ENCODE data around the gene EGR2.

Gene EGR2

GRCh38 chr10:62816331-62817120 is at the start of gene EGR2:
Gene EGR2 (minus strand): TSS chr10:62816366. CDS start chr10:62816029, 337 bp downstream.
- no peak for TF ChIP-seq GATA2 (IDR thresholded peaks at IDR 0.05; ENCODE audit: low read depth, low read length)
- no peak for TF ChIP-seq GATA3 (IDR thresholded peaks at IDR 0.05; ENCODE audit: low read depth, low read length)

GRCh38 chr10:62862447-62862846 is 46.3 kb upstream of the EGR2 start:
- TF ChIP-seq GATA3 (IDR thresholded peaks at IDR 0.05; ENCODE audit: low read depth, low read length): no peak
- TF ChIP-seq GATA2 (IDR thresholded peaks at IDR 0.05; ENCODE audit: low read depth, low read length): no peak

GRCh38 chr10:62861507-62861906 is 45.3 kb upstream of the EGR2 start:
- TF ChIP-seq GATA3 (IDR thresholded peaks at IDR 0.05; ENCODE audit: low read depth, low read length): no peak
- TF ChIP-seq GATA2 (IDR thresholded peaks at IDR 0.05; ENCODE audit: low read depth, low read length): no peak

- TF ChIP-seq GATA3 (IDR thresholded peaks at IDR 0.05; ENCODE audit: low read depth, low read length) (no peak), GATA2 (IDR thresholded peaks at IDR 0.05; ENCODE audit: low read depth, low read length) (no peak)
Observed at GRCh38 chr10:62860946-62861345, 44.8 kb upstream of the EGR2 start.

- TF ChIP-seq GATA2 (IDR thresholded peaks at IDR 0.05; ENCODE audit: low read depth, low read length) (no peak), GATA3 (IDR thresholded peaks at IDR 0.05; ENCODE audit: low read depth, low read length) (no peak)
Observed at GRCh38 chr10:62858364-62858763, 42.2 kb upstream of the EGR2 start.

- TF ChIP-seq GATA2 (IDR thresholded peaks at IDR 0.05; ENCODE audit: low read depth, low read length) (no peak), GATA3 (IDR thresholded peaks at IDR 0.05; ENCODE audit: low read depth, low read length) (no peak)
Observed at GRCh38 chr10:62856021-62856420, 39.9 kb upstream of the EGR2 start.

GRCh38 chr10:62853710-62854109 is 37.5 kb upstream of the EGR2 start:
- TF ChIP-seq GATA2 (IDR thresholded peaks at IDR 0.05; ENCODE audit: low read depth, low read length): no peak
- no peak for TF ChIP-seq GATA3 (IDR thresholded peaks at IDR 0.05; ENCODE audit: low read depth, low read length)

- TF ChIP-seq GATA2 (IDR thresholded peaks at IDR 0.05; ENCODE audit: low read depth, low read length) (no peak), GATA3 (IDR thresholded peaks at IDR 0.05; ENCODE audit: low read depth, low read length) (no peak)
Observed at GRCh38 chr10:62852961-62853702, 37.0 kb upstream of the EGR2 start.

GRCh38 chr10:62851442-62851841 is 35.3 kb upstream of the EGR2 start:
- TF ChIP-seq GATA2 (IDR thresholded peaks at IDR 0.05; ENCODE audit: low read depth, low read length) (no peak), GATA3 (IDR thresholded peaks at IDR 0.05; ENCODE audit: low read depth, low read length) (no peak)

GRCh38 chr10:62850646-62851045 is 34.5 kb upstream of the EGR2 start:
- TF ChIP-seq GATA2 (IDR thresholded peaks at IDR 0.05; ENCODE audit: low read depth, low read length): no peak
- no peak for TF ChIP-seq GATA3 (IDR thresholded peaks at IDR 0.05; ENCODE audit: low read depth, low read length)

GRCh38 chr10:62847433-62847832 is 31.3 kb upstream of the EGR2 start:
- no peak for TF ChIP-seq GATA2 (IDR thresholded peaks at IDR 0.05; ENCODE audit: low read depth, low read length)
- no peak for TF ChIP-seq GATA3 (IDR thresholded peaks at IDR 0.05; ENCODE audit: low read depth, low read length)

- TF ChIP-seq GATA3 (IDR thresholded peaks at IDR 0.05; ENCODE audit: low read depth, low read length) (no peak), GATA2 (IDR thresholded peaks at IDR 0.05; ENCODE audit: low read depth, low read length) (no peak)
Observed at GRCh38 chr10:62844280-62845011, 28.3 kb upstream of the EGR2 start.

- no peak for TF ChIP-seq GATA3 (IDR thresholded peaks at IDR 0.05; ENCODE audit: low read depth, low read length)
- TF ChIP-seq GATA2 (IDR thresholded peaks at IDR 0.05; ENCODE audit: low read depth, low read length): no peak
Observed at GRCh38 chr10:62843600-62843999, 27.4 kb upstream of the EGR2 start.

- TF ChIP-seq GATA2 (IDR thresholded peaks at IDR 0.05; ENCODE audit: low read depth, low read length) (no peak), GATA3 (IDR thresholded peaks at IDR 0.05; ENCODE audit: low read depth, low read length) (no peak)
Observed at GRCh38 chr10:62842983-62843382, 26.8 kb upstream of the EGR2 start.
